OCI-LY7 (cell line): ENCODE measurements around the gene IRF3. TPM values are rescaled to one million over a fixed set of nuclear protein-coding genes. Genes with fewer than 3 reads are reported as not detected.

Source experiments
- BruUV-seq: library from RNA; stranded (reverse); fragments of 400-500 nt; replicated peaks from 2 replicates; lab custom pipeline; 2021; lab: Mats Ljungman, UMichigan
- CTCF ChIA-PET: fragments of 300-600 bp; sonication (Branson Sonifier 250); formaldehyde crosslinking; loops from one replicate; lab custom pipeline; 2022; ENCODE audit warnings: antibody characterized with exemption; ENCODE audit not compliant: unreplicated experiment; lab: Charles Lee
- POLR2A ChIA-PET: fragments of 300-600 bp; sonication (Branson Sonifier 250); formaldehyde crosslinking; loops from one replicate; lab custom pipeline; 2022; ENCODE audit warnings: antibody characterized with exemption; lab: Charles Lee
- DNase-seq: peaks from one replicate; pipeline ENCODE4 v3.0.0-alpha.2; 2015; ENCODE audit warnings: low spot score
- H2AFZ ChIP-seq: fragments of 200-600 bp; sonication (generic), shearing (Covaris generic); 2 replicates; pipeline ENCODE4 v1.6.1; 2014; ENCODE audit warnings: mild to moderate bottlenecking, antibody characterized with exemption, low read length, moderate library complexity
- H3K27ac ChIP-seq: fragments of 200-600 bp; sonication (generic); 2 replicates; pipeline ENCODE4 v1.5.1; 2014; ENCODE audit warnings: mixed run types, low read depth, mild to moderate bottlenecking, moderate library complexity, low read length, inconsistent platforms; ENCODE audit not compliant: poor library complexity, severe bottlenecking
- H3K36me3 ChIP-seq: fragments of 200-600 bp; sonication (generic); 2 replicates; pipeline ENCODE4 v1.6.1; 2014; ENCODE audit warnings: mild to moderate bottlenecking, antibody characterized with exemption, low read length, moderate library complexity, mixed read lengths; ENCODE audit not compliant: insufficient read depth
- H3K4me1 ChIP-seq: fragments of 200-600 bp; sonication (generic); 2 replicates; pipeline ENCODE4 v1.5.1; 2014; ENCODE audit warnings: mild to moderate bottlenecking, low read length; ENCODE audit not compliant: insufficient read depth, poor library complexity, severe bottlenecking
- H3K4me2 ChIP-seq: fragments of 200-600 bp; sonication (generic); 2 replicates; pipeline ENCODE4 v1.6.1; 2014; ENCODE audit warnings: mild to moderate bottlenecking, low read length
- H3K4me3 ChIP-seq: fragments of 200-600 bp; sonication (generic); 2 replicates; pipeline ENCODE4 v1.5.1; 2014; ENCODE audit warnings: mild to moderate bottlenecking, low read depth, low read length; ENCODE audit not compliant: poor library complexity, severe bottlenecking
- H3K79me2 ChIP-seq: fragments of 200-600 bp; sonication (generic); 2 replicates; pipeline ENCODE4 v1.6.1; 2016; ENCODE audit warnings: low read depth, mild to moderate bottlenecking, low read length, moderate library complexity, mixed read lengths; ENCODE audit not compliant: insufficient read depth
- H3K9me2 ChIP-seq: fragments of 200-600 bp; sonication (generic); 2 replicates; pipeline ENCODE4 v1.6.1; 2016; ENCODE audit warnings: mild to moderate bottlenecking, low read length, mixed read lengths; ENCODE audit not compliant: insufficient read depth
- H3K9me3 ChIP-seq: fragments of 200-600 bp; sonication (generic); 2 replicates; pipeline ENCODE4 v1.6.1; 2014; ENCODE audit warnings: mild to moderate bottlenecking, mixed run types, low read length, mixed read lengths
- H4K20me1 ChIP-seq: fragments of 200-600 bp; sonication (generic); 2 replicates; pipeline ENCODE4 v1.6.1; 2014; ENCODE audit warnings: mild to moderate bottlenecking, antibody characterized with exemption, low read length, moderate library complexity, mixed read lengths; ENCODE audit not compliant: insufficient read depth
- CTCF ChIP-seq: fragments of 200-600 bp; sonication (generic); conservative IDR thresholded peaks from 2 replicates; pipeline ENCODE4 v1.5.1; 2014; ENCODE audit warnings: mild to moderate bottlenecking, antibody characterized with exemption, low read length, moderate library complexity, mixed read lengths
- EZH2phosphoT487 ChIP-seq: fragments of 200-600 bp; sonication (generic); IDR thresholded peaks from 2 replicates; pipeline ENCODE4 v1.6.1; 2018; ENCODE audit warnings: low read depth, borderline replicate concordance, mild to moderate bottlenecking, mixed run types, antibody characterized with exemption, low read length, moderate library complexity, mixed read lengths
- intact Hi-C: fragments of 100-400 bp; cut with micrococcal nuclease; formaldehyde crosslinking; loops from one replicate; pipeline ENCODE4 v1.10.0; 2022; ENCODE audit not compliant: unreplicated experiment
- total RNA-seq, 2 experiments: library from RNA; depleted of rRNA in 1 of 2; stranded (reverse); fragments of >200 nt in 1 of 2; shearing (Covaris generic) in 1 of 2; gene quantifications; 2 replicates each; pipeline ENCODE4 v1.2.3, GENCODE V29; 2014 to 2022

The IRF3 gene
- total RNA-seq, 2 experiments from 2014 or later: 96.6 to 116 TPM

GRCh38 chr19:49616945-49617344 is 48.7 kb downstream of the IRF3 start:
- Histone ChIP-seq H3K4me3 (no peak overlapping the region), H3K4me2 (no peak overlapping the region), H3K9me3 (no peaks in the 10 kb centered on the region), H3K79me2 (no peaks in the 10 kb centered on the region), H3K27ac (no peak overlapping the region), H2AFZ (no peak overlapping the region), H3K36me3 (peaks cover 88% of the 10 kb centered on the region), H3K4me1 (no peaks in the 10 kb centered on the region), H3K9me2 (no peaks in the 10 kb centered on the region), H4K20me1 (no peaks in the 10 kb centered on the region)
- ChIA-PET POLR2A (interaction anchor here (2.0 kb wide), 1 partner anchor 23 kb away, joined by 4 read pairs; the partner anchor contains the start of gene RRAS), CTCF (no interaction called here)
- intact Hi-C loops: no loop called here
- no peak for TF ChIP-seq EZH2phosphoT487
- TF ChIP-seq CTCF: no peak
- no TSS peak for BruUV-seq
- DNase-seq: no peak

- TF ChIP-seq CTCF: no peak
- no peak for TF ChIP-seq EZH2phosphoT487
- intact Hi-C loops: no loop called here
- DNase-seq: no peak
- Histone ChIP-seq H4K20me1 (no peaks in the 10 kb centered on the region), H3K4me3 (no peak overlapping the region), H3K27ac (no peak overlapping the region), H3K9me3 (no peaks in the 10 kb centered on the region), H3K36me3 (peaks cover 84% of the 10 kb centered on the region), H3K4me2 (no peak overlapping the region), H3K9me2 (no peaks in the 10 kb centered on the region), H2AFZ (no peak overlapping the region), H3K79me2 (no peaks in the 10 kb centered on the region), H3K4me1 (no peaks in the 10 kb centered on the region)
- CTCF ChIA-PET: no interaction called here
- no TSS peak for BruUV-seq
- POLR2A ChIA-PET: no interaction called here
These were observed 49.1 kb downstream of the IRF3 start for GRCh38 chr19:49616532-49616931.

- no peaks in the 10 kb centered on the region for H4K20me1 ChIP-seq
- no peaks in the 10 kb centered on the region for H3K9me3 ChIP-seq
- no peak overlapping the region for H3K27ac ChIP-seq
- POLR2A ChIA-PET: no interaction called here
- CTCF ChIA-PET: no interaction called here
- H3K4me3 ChIP-seq: no peak overlapping the region
- BruUV-seq: no TSS peak
- peaks cover 83% of the 10 kb centered on the region for H3K36me3 ChIP-seq
- intact Hi-C loops: no loop called here
- no peak overlapping the region for H3K4me2 ChIP-seq
- no peak for TF ChIP-seq CTCF
- TF ChIP-seq EZH2phosphoT487: no peak
- H3K9me2 ChIP-seq: no peaks in the 10 kb centered on the region
- no peaks in the 10 kb centered on the region for H3K79me2 ChIP-seq
- H3K4me1 ChIP-seq: no peaks in the 10 kb centered on the region
- no peak for DNase-seq
- no peak overlapping the region for H2AFZ ChIP-seq
These were observed 49.8 kb downstream of the IRF3 start for GRCh38 chr19:49615861-49616260.
